ENCODE data around the gene SKIC3. TPM values are rescaled to one million over a fixed set of nuclear protein-coding genes. Genes with fewer than 3 reads are reported as not detected.

SKIC3 gene
- total RNA-seq, 1 experiment from 2014 or later: 52.9 TPM

GRCh38 chr5:95518417-95518816 is 36.4 kb downstream of the SKIC3 start:
- H3K27me3 ChIP-seq (ENCODE audit: control insufficient read depth, insufficient read depth, low read length): no peaks in the 10 kb centered on the region
- peaks cover 10% of the 10 kb centered on the region for H3K36me3 ChIP-seq (replicated peaks; ENCODE audit: control insufficient read depth, insufficient read depth, low read length)
- DNase-seq: no peak
- no peak overlapping the region for H3K4me3 ChIP-seq (ENCODE audit: insufficient read depth, low read depth, low read length)

GRCh38 chr5:95511606-95512005 is 43.2 kb downstream of the SKIC3 start:
- no peak for DNase-seq
- Histone ChIP-seq H3K27me3 (ENCODE audit: control insufficient read depth, insufficient read depth, low read length) (no peaks in the 10 kb centered on the region), H3K36me3 (replicated peaks; ENCODE audit: control insufficient read depth, insufficient read depth, low read length) (peaks cover 4% of the 10 kb centered on the region), H3K4me3 (ENCODE audit: insufficient read depth, low read depth, low read length) (no peak overlapping the region)

- H3K27me3 ChIP-seq (ENCODE audit: control insufficient read depth, insufficient read depth, low read length): no peaks in the 10 kb centered on the region
- H3K4me3 ChIP-seq (ENCODE audit: insufficient read depth, low read depth, low read length): no peak overlapping the region
- peaks cover 2% of the 10 kb centered on the region for H3K36me3 ChIP-seq (replicated peaks; ENCODE audit: control insufficient read depth, insufficient read depth, low read length)
- DNase-seq: no peak
Observed at GRCh38 chr5:95508550-95508949, 46.2 kb downstream of the SKIC3 start.

Other genes starting within 250 kb of the SKIC3 start
- not detected in 2 replicates for gene FAM81B, start 163.6 kb downstream of the SKIC3 start, total RNA-seq (2014; rRNA removed; shearing (Covaris generic))
- 13.6 and 17.6 TPM in 2 replicates for gene ARSK, start 124 bp upstream of the SKIC3 start, total RNA-seq (2014; rRNA removed; shearing (Covaris generic))
- 0.15 TPM in 1 of 2 replicates, not detected in the other for gene GPR150, start 65.1 kb upstream of the SKIC3 start, total RNA-seq (2014; rRNA removed; shearing (Covaris generic))
- gene RFESD, start 91.8 kb upstream of the SKIC3 start, total RNA-seq (2014; rRNA removed; shearing (Covaris generic)): 3.3 and 4.2 TPM in 2 replicates
- not detected in 2 replicates for gene SPATA9, start 128.0 kb upstream of the SKIC3 start, total RNA-seq (2014; rRNA removed; shearing (Covaris generic))
- 23.0 and 45.6 TPM in 2 replicates for gene RHOBTB3, start 176.4 kb upstream of the SKIC3 start, total RNA-seq (2014; rRNA removed; shearing (Covaris generic))

Measured in H7 (cell line).